ENCODE measurements around the gene KCTD14. TPM values are rescaled to one million over a fixed set of nuclear protein-coding genes. Genes with fewer than 3 reads are reported as not detected.
A peak's percentile ranks its signal among the peaks of the same experiment; 100 is the strongest.
"Not testable (repeated sequence)": the region's sequence is repeated elsewhere in the genome, so short reads cannot be mapped to it uniquely, and the experiment has no call there.

KCTD14 gene, protein sequence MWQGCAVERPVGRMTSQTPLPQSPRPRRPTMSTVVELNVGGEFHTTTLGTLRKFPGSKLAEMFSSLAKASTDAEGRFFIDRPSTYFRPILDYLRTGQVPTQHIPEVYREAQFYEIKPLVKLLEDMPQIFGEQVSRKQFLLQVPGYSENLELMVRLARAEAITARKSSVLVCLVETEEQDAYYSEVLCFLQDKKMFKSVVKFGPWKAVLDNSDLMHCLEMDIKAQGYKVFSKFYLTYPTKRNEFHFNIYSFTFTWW
- 5.8 and 12.8 TPM in 2 replicates for total RNA-seq (2014; rRNA removed; shearing (Covaris generic); ENCODE audit: low replicate concordance)

DNA sequence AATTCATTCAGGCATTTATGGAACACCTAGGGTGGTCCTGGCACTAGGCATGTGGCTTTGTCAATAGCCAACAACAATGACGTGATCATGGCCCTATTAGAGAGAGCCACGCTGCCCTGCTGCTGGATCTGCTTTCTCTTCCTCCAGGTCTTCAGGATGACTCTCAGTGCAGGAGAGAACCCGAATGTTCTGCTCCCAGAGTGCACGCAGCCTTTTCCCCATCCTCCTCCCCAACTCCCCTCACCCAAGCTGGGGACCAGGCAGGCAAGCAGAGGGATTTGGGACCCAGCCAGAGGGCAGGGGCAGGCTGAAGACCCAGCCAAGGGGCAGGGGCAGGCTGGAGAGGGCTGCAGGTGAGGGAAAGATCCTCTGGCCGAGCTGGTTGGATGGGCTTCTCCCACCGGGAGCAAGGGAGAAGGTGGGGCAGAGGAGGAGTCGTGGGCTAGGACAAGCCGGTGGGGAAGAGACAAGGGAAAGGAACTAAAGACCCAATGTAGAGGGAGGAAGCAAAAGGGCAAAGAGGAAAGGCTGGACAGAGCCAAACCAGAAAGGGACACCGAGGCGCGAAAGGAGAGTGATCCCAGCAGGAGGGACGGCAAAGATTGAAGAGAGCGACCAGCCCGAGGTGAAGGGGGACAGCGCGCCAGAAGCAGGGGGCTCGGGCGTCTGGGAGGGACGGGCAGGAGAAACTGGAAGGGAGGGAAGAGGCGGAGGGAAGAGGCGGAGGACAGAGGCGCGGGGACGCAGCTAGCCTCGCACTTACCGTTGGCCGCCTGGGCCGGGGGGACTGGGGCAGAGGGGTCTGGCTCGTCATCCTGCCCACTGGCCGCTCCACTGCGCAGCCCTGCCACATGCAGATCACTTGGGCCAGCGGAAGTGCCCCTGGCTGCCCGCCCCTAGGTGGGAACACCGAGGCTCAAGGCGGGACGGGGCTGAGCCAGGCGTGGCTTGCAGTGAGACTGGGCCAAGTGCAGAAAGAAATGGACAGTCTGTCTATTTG lies at the start of gene KCTD14:
Gene KCTD14 (minus strand): TSS at position 880 of the 1,000 bp plus-strand sequence. CDS start 27 bp downstream, at position 853.
- Histone ChIP-seq H3K9me3 (no peaks in the 10 kb centered on the region), H3K27me3 (no peaks in the 10 kb centered on the region), H3K36me3 (no peaks in the 10 kb centered on the region), H3K4me3 (peak within 1 kb of the TSS; percentile 61)
- DNase-seq, result peak; percentile 67

DNA sequence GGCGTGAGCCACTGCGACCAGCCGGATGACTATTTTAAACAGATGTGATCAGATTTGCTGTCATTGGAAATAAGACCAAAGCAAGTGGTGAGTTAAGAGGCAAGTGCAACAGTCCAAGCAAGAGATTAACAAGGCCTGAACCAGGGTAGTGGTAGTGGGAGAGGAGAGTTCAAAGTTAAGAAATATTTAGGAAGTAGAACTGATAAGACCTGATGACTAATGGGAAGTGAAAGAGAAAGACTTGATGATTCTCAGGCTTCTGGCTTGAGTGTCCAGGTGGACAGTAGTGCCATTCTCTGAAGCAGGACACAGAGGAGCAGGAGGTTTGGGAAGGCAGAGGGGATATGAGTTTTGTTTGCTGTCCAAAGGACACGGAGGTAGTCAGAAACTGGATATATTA lies 49.4 kb upstream of the KCTD14 start:
- H3K4me3 ChIP-seq, result no peak overlapping the region
- H3K36me3 ChIP-seq, result peaks cover 48% of the 10 kb centered on the region
- DNase-seq, result no peak
- no peaks in the 10 kb centered on the region for H3K9me3 ChIP-seq
- H3K27me3 ChIP-seq, result no peaks in the 10 kb centered on the region

DNA sequence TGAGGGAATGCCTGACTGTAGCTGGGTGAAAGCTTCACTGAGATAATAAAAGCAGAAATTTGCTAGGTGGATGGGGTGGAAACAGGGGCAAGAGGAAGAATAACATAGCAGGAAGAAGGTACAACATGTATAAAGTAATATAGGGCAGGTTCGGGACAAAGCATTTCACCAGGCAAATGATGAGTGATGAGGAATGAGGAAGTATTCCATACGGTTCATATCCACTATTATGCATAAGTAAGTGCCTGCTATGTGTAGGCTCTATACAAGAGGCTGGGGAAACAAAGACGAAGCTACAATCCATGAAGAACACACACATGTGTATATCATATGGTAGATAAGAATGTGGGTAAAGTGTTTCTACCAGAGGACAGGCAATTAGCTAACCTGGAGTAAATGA lies 48.6 kb upstream of the KCTD14 start:
- Histone ChIP-seq H3K36me3 (peaks cover 49% of the 10 kb centered on the region), H3K4me3 (no peak overlapping the region), H3K27me3 (no peaks in the 10 kb centered on the region), H3K9me3 (no peaks in the 10 kb centered on the region)
- no peak for DNase-seq

DNA sequence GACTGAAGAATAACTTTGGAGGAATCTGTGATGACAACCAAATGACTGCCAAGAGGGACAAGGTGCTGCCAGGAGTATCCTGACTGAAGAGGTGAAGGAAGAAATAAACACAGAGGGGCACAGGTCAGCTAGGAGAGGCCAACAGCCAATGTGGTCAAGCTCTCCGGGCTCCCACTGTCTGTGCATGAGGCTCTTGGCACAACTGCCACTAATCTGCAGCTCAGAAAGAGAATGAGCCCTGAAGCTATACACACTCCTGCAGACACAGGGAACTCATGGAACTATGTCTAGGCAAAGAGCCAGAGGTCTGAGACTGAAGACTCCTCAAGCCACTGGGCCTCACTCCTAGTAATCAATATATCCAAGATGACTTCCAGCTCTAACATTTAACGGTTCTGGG lies 47.5 kb upstream of the KCTD14 start:
- Histone ChIP-seq H3K36me3 (peaks cover 49% of the 10 kb centered on the region), H3K27me3 (no peaks in the 10 kb centered on the region), H3K4me3 (no peak overlapping the region), H3K9me3 (no peaks in the 10 kb centered on the region)
- no peak for DNase-seq

DNA sequence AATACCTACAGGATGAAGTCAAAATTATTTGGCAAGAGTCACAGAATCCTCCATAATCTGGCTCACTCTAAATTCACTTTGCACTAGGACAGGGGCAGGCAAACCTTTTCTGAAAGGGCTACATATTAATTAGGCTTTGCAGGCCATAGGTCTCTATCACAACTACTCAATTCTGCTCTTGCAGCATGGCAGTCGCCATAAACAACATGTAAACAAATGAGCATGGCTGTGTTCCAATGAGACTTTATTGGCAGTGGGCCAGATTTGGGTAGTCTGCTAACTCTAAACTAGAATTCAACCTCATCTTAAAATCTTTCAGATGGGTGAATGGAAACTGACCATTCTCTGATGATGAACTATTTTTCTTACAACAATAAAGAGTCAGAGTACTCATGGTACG lies 46.4 kb upstream of the KCTD14 start:
- H3K36me3 ChIP-seq, result peaks cover 49% of the 10 kb centered on the region
- H3K4me3 ChIP-seq, result no peak overlapping the region
- H3K27me3 ChIP-seq, result no peaks in the 10 kb centered on the region
- no peak for DNase-seq
- H3K9me3 ChIP-seq, result no peaks in the 10 kb centered on the region

DNA sequence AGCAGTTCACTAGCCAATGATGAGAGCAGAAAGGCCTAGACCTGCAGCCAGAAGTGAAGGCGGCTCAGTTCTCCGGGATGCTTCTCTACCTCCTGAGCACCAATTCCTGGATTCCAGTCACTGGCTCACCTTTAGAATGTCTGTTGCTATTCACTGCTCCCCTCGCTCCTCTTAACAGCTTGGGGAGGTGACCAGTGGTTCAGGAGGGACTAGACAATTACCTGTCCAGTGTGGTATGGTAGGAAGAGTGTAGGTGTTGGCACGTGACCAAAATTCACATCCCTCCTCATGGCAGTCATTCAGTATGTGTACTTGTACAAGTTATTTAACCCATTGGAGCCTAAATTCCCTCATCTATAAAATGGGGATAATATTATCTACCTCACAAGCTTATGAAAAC lies 44.6 kb upstream of the KCTD14 start:
- H3K27me3 ChIP-seq, result no peaks in the 10 kb centered on the region
- H3K36me3 ChIP-seq, result peaks cover 44% of the 10 kb centered on the region
- H3K4me3 ChIP-seq, result no peak overlapping the region
- no peak for DNase-seq
- H3K9me3 ChIP-seq, result no peaks in the 10 kb centered on the region

DNA sequence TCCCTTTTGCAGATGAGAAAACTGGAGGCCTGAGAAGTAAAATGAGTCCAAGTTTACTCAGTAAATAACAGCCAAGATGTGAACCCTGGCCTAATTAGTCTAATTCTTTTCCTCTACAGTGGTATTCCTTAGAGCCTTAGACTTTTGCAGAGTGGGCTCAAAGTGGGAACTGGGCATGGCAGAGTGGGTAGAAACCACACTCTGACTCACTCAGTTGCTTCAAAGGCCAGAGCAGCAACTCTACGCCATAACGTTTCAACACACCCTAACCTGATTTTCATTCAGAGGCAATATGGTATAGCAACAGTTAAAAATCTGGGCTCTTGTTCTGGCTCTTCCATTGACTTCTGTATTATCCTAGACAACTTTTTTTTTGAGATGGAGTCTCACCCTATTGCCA lies 43.4 kb upstream of the KCTD14 start:
- Histone ChIP-seq H3K27me3 (no peaks in the 10 kb centered on the region), H3K4me3 (no peak overlapping the region), H3K9me3 (no peaks in the 10 kb centered on the region), H3K36me3 (peaks cover 35% of the 10 kb centered on the region)
- DNase-seq, result no peak

DNA sequence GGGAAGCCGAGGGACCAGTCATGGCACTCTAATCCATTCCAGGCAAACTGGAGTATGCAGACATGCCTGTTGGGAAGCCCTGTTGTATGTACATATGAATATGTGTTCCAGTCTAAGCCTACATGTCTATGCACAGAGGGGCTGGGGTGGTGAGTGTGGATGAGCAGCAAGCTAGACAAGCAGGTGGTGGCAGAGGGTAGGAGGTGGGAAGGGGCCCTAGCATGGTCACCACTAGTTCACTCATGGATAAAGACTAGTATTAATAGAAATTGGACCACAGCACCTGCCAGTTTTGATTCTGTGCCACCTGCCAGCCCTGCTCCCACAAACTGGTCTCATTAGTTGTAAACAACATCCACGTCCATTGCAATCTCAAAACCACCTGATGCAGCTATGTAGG lies 42.1 kb upstream of the KCTD14 start:
- H3K9me3 ChIP-seq, result no peaks in the 10 kb centered on the region
- DNase-seq, result no peak
- peaks cover 27% of the 10 kb centered on the region for H3K36me3 ChIP-seq
- H3K4me3 ChIP-seq, result no peak overlapping the region
- no peaks in the 10 kb centered on the region for H3K27me3 ChIP-seq

DNA sequence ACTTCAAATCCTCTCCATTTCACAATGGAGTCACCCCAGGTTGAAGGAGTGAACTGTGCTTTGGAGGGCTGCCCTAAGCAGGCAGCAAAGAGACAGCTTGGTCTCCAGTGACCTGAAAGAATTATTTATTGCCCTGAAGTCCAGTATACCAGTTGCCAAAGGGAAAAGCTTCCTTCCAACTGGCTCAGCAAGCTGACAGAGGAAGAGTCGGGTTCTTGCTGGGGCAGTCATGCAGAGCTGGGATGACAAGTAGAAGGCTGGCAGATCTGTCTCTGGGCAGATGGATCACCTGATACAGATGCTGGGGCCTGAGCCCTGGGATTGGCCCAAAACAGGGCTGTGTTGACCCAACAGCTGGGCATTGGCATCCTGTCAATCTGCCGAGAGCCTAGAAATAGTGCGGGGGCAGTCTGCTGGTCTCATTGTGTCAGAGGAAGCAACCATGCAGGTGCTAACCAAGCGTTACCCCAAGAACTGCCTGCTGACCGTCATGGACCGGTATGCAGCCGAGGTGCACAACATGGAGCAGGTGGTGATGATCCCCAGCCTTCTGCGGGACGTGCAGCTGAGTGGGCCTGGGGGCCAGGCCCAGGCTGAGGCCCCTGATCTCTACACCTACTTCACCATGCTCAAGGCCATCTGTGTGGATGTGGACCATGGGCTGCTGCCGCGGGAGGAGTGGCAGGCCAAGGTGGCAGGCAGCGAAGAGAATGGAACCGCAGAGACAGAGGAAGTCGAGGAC lies 40.5 kb upstream of the KCTD14 start, which contains the start of gene THRSP:
Gene THRSP (plus strand): TSS at position 422 of the 742 bp plus-strand sequence. CDS start 21 bp downstream, at position 443.
- no peaks in the 10 kb centered on the region for H3K9me3 ChIP-seq
- DNase-seq, result peak; percentile 11

DNA sequence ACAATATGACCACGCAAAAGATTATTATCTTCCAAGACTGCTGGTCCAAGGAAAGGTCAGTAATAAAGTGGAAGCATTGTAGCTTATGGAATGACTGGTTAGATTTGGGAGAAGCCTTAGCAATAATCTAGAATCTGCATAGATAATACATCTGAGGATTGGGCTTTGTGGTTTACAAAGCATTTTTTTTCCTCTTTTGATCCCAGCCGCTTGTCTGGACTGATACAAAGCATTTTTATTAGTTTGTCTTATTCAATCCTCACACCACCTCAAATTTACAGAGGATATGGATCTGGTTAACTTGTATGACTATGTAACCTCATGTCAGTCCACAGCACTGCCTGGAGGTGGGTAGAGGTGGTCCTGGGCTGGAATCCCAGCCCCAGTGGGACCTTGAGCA lies 39.6 kb upstream of the KCTD14 start:
- DNase-seq, result no peak
- Histone ChIP-seq H3K27me3 (no peaks in the 10 kb centered on the region), H3K9me3 (no peaks in the 10 kb centered on the region), H3K36me3 (peaks cover 4% of the 10 kb centered on the region; the same call in 1 of the 2 replicates), H3K4me3 (no peak overlapping the region)

More for the DNA sequence above, 40.5 kb upstream of the KCTD14 start, which contains the start of gene THRSP:
- no peaks in the 10 kb centered on the region for H3K27me3 ChIP-seq
- H3K4me3 ChIP-seq, result no peak within 1 kb of the TSS
- H3K36me3 ChIP-seq, result peaks cover 12% of the 10 kb centered on the region

DNA sequence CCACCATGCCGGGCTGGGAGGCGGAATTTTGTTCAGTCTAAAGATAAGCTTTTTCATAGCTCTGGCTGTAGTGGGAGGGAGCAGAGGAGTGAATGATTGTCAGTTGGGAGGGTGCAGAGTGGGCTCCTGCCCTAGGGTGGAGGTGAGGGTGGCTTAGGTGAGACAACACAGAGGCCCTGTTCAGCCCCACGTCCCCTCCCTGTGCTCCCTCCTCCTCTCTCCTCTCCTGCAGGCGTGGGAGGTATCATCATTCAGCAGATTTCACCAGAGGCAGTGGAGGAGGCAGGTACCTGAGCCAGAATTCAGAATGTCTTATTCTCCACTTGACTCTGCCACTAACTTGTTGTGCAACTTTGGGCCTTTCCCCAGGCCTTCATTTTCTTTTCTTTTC lies 38.8 kb upstream of the KCTD14 start:
- Histone ChIP-seq H3K27me3 (no peaks in the 10 kb centered on the region), H3K9me3 (no peaks in the 10 kb centered on the region), H3K4me3 (no peak overlapping the region), H3K36me3 (no peaks in the 10 kb centered on the region)
- DNase-seq, result no peak

DNA sequence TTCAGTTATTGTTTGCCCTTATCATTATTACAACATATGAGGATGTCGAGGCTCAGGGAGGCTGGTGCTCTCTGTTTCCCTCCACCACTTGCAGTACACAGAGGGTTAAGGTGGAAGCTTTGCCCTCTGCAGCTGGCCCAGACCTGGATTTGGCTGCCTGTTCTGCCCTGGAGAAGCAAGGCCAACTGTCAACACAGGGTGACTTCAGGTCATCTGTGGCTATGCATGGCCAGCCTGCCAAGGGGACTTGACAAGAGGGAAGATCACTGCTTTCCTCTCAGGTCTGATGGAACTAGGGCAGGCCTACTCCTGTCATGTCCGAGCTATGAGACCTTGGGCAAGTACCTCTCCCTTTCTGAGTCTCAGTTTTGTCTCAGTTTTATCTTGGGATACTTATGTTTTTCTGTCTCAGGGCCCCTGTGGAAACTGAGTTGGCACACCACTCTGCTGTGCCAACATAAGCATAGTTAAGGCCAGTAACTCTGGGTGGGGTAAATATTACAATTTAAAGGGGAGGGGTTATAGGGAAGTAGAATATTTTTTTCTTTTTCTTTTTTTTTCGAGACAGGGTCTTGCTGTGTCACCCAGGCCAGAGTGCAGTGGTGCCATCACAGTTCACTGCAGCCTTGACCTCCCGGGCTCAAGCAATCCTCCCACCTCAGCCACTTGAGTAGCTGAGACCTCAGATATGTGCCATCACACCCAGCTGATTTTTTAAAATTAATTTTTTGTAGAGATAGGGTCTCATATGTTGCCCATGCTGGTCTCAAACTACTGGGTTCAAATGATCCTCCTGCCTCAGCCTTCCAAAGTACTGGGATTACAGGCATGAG lies 38.2 kb upstream of the KCTD14 start:
- peak; percentile 18 for DNase-seq
- H3K36me3 ChIP-seq, result no peaks in the 10 kb centered on the region
- no peak overlapping the region for H3K4me3 ChIP-seq
- H3K27me3 ChIP-seq, result no peaks in the 10 kb centered on the region
- no peaks in the 10 kb centered on the region for H3K9me3 ChIP-seq

DNA sequence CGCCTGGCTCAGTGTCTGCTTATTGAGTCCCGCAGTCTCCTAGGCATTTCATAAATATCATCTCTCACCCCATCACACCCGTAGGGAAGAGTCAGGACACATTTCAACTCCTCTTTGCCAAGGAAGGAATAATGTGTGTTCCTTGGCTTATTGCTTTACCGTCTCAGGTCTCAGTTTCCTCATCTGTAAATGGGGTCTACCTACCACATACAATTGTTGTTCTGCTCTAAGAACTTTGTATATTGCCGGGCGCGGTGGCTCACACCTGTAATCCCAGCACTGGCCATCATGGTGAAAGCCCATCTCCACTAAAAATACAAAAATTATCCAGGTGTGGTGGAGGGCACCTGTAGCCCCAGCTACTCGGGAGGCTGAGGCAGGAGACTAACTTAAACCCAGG lies 37.5 kb upstream of the KCTD14 start:
- no peaks in the 10 kb centered on the region for H3K27me3 ChIP-seq
- H3K36me3 ChIP-seq, result no peaks in the 10 kb centered on the region
- DNase-seq, result no peak
- H3K4me3 ChIP-seq, result no peak overlapping the region
- no peaks in the 10 kb centered on the region for H3K9me3 ChIP-seq

DNA sequence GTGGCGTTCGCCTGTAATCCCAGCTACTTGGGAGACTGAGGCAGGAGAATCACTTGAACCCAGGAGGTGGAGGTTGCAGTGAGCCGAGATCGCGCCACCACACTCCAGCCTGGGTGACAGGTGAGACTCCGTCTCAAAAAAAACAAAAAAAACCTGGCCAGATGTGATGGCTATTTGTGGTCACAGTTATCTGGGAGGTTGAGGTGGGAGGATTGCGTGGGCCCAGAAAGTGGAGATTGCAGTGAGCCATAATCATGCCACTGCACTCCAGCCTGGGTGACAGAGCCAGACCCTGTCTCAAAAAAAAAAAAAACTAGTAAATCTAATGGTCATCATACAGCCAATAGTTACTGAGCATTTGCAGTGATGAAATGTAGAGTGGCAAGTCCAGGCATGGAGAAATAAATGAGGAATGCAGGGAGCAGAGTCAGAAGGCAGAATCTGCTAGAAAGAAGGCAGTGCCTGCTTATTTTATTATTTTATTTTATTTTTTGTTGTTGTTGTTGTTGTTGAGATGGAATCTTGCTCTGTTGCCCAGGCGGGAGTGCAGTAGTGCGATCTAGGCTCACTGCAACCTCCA lies 36.8 kb upstream of the KCTD14 start:
- not testable (repeated sequence) for H3K36me3 ChIP-seq, H3K27me3 ChIP-seq, H3K4me3 ChIP-seq, DNase-seq, H3K9me3 ChIP-seq

DNA sequence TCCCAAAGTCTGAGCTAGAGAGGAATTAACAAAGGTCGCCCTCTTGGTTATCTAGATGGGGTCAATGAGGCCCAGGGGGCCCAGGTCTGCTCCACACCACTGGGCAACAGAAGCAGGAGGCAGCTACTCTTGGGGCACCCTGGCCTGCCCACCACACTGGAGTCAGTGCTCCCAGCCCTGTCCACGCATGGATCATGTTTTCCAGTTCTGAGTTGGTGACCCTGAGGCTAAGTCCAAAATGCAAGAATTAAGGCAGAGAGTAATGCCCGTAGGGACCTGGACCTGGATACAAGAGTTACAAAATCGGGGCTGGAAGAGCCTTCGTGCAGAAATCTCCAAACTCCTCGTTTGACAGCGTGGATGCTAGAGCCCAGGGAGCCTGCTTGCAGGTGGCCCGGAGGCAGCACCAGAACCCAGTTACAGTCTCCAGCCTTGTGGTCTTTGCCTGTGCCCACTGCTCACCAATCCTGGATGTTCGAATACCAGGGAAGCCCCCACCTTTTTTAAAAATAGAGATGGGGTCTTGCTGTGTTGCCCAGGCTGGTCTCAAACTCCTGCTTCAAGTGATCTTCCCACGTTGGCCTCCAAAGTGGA lies 34.5 kb upstream of the KCTD14 start:
- no peak overlapping the region for H3K4me3 ChIP-seq
- H3K27me3 ChIP-seq, result no peaks in the 10 kb centered on the region
- no peaks in the 10 kb centered on the region for H3K9me3 ChIP-seq
- H3K36me3 ChIP-seq, result no peaks in the 10 kb centered on the region
- no peak for DNase-seq
